ENCODE measurements around the gene IRAK3. TPM values are rescaled to one million over a fixed set of nuclear protein-coding genes. Genes with fewer than 3 reads are reported as not detected.
A peak's percentile ranks its signal among the peaks of the same experiment; 100 is the strongest.

Gene IRAK3, protein sequence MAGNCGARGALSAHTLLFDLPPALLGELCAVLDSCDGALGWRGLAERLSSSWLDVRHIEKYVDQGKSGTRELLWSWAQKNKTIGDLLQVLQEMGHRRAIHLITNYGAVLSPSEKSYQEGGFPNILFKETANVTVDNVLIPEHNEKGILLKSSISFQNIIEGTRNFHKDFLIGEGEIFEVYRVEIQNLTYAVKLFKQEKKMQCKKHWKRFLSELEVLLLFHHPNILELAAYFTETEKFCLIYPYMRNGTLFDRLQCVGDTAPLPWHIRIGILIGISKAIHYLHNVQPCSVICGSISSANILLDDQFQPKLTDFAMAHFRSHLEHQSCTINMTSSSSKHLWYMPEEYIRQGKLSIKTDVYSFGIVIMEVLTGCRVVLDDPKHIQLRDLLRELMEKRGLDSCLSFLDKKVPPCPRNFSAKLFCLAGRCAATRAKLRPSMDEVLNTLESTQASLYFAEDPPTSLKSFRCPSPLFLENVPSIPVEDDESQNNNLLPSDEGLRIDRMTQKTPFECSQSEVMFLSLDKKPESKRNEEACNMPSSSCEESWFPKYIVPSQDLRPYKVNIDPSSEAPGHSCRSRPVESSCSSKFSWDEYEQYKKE
- 0.91 and 1.2 TPM in 2 replicates for total RNA-seq

- Mint-ChIP-seq H3K4me1 (ENCODE audit: low read depth) (peaks cover 5% of the 10 kb centered on the region), H3K27me3 (ENCODE audit: low read depth) (peaks cover 51% of the 10 kb centered on the region)
Observed at GRCh38 chr12:66188584-66189485, at the start of gene IRAK3. IRAK3 (plus strand) TSS chr12:66189214; CDS start chr12:66189300, 86 bp downstream.

GRCh38 chr12:66139328-66139727 is 49.7 kb upstream of the IRAK3 start:
- peaks cover 73% of the 10 kb centered on the region for H3K36me3 Mint-ChIP-seq (ENCODE audit: low read depth)
- no peak overlapping the region for H3K27ac Mint-ChIP-seq
- H3K9me3 Mint-ChIP-seq = peaks cover 41% of the 10 kb centered on the region
- no peaks in the 10 kb centered on the region for H3K4me1 Mint-ChIP-seq (ENCODE audit: low read depth)
- no peaks in the 10 kb centered on the region for H3K27me3 Mint-ChIP-seq (ENCODE audit: low read depth)
- no peak for DNase-seq (ENCODE audit: low spot score)
- H3K4me3 Mint-ChIP-seq (ENCODE audit: low read depth) = no peak overlapping the region
- intact Hi-C loops (cut with micrococcal nuclease) = no loop called here

More at GRCh38 chr12:66188584-66189485, at the start of gene IRAK3:
- Mint-ChIP-seq H3K4me3 (ENCODE audit: low read depth) (peak within 1 kb of the TSS; percentile 71), H3K36me3 (ENCODE audit: low read depth) (no peaks in the 10 kb centered on the region), H3K9me3 (peaks cover 7% of the 10 kb centered on the region), H3K27ac (no peak within 1 kb of the TSS)
- peak; percentile 35 for DNase-seq (ENCODE audit: low spot score)
- intact Hi-C loops (cut with micrococcal nuclease) = no loop called here

GRCh38 chr12:66140731-66141130 is 48.3 kb upstream of the IRAK3 start:
- H3K9me3 Mint-ChIP-seq = peaks cover 41% of the 10 kb centered on the region
- peaks cover 13% of the 10 kb centered on the region for H3K4me1 Mint-ChIP-seq (ENCODE audit: low read depth)
- no peak overlapping the region for H3K27ac Mint-ChIP-seq
- intact Hi-C loops (cut with micrococcal nuclease) = no loop called here
- no peaks in the 10 kb centered on the region for H3K27me3 Mint-ChIP-seq (ENCODE audit: low read depth)
- H3K4me3 Mint-ChIP-seq (ENCODE audit: low read depth) = no peak overlapping the region
- DNase-seq (ENCODE audit: low spot score) = no peak
- peaks cover 84% of the 10 kb centered on the region for H3K36me3 Mint-ChIP-seq (ENCODE audit: low read depth)

- intact Hi-C loops (cut with micrococcal nuclease) = no loop called here
- peaks cover 86% of the 10 kb centered on the region for H3K36me3 Mint-ChIP-seq (ENCODE audit: low read depth)
- H3K4me1 Mint-ChIP-seq (ENCODE audit: low read depth) = peaks cover 18% of the 10 kb centered on the region
- peaks cover 41% of the 10 kb centered on the region for H3K9me3 Mint-ChIP-seq
- no peak for DNase-seq (ENCODE audit: low spot score)
- H3K27me3 Mint-ChIP-seq (ENCODE audit: low read depth) = no peaks in the 10 kb centered on the region
- no peak overlapping the region for H3K4me3 Mint-ChIP-seq (ENCODE audit: low read depth)
- no peak overlapping the region for H3K27ac Mint-ChIP-seq
Observed at GRCh38 chr12:66141299-66141698, 47.7 kb upstream of the IRAK3 start.

DNA sequence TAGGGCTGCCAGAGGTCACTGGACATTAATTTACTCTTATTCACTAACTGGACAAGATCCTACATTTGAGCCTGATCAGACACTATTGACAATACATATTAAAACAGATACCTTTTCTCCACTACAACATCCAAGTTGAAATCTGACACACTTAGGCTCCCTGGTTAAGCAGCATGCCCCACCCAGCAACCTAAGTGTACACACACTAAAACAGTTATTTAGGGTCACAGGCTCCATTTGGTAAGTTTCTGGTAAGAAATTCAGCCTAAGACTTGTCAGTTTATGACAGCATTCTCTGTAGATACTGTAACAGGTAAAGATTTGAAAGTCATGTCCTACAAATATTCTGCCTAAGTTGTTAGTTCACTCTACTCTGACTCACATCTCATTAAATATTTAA is 46.2 kb upstream of the IRAK3 start:
- DNase-seq (ENCODE audit: low spot score) = no peak
- Mint-ChIP-seq H3K27ac (no peak overlapping the region), H3K4me3 (ENCODE audit: low read depth) (no peak overlapping the region), H3K9me3 (peaks cover 41% of the 10 kb centered on the region), H3K36me3 (ENCODE audit: low read depth) (peaks cover 72% of the 10 kb centered on the region), H3K27me3 (ENCODE audit: low read depth) (no peaks in the 10 kb centered on the region), H3K4me1 (ENCODE audit: low read depth) (peaks cover 18% of the 10 kb centered on the region)
- intact Hi-C loops (cut with micrococcal nuclease) = no loop called here

- H3K4me3 Mint-ChIP-seq (ENCODE audit: low read depth) = no peak overlapping the region
- peaks cover 76% of the 10 kb centered on the region for H3K36me3 Mint-ChIP-seq (ENCODE audit: low read depth)
- H3K27ac Mint-ChIP-seq = no peak overlapping the region
Observed at GRCh38 chr12:66143868-66144267, 45.1 kb upstream of the IRAK3 start.

DNA sequence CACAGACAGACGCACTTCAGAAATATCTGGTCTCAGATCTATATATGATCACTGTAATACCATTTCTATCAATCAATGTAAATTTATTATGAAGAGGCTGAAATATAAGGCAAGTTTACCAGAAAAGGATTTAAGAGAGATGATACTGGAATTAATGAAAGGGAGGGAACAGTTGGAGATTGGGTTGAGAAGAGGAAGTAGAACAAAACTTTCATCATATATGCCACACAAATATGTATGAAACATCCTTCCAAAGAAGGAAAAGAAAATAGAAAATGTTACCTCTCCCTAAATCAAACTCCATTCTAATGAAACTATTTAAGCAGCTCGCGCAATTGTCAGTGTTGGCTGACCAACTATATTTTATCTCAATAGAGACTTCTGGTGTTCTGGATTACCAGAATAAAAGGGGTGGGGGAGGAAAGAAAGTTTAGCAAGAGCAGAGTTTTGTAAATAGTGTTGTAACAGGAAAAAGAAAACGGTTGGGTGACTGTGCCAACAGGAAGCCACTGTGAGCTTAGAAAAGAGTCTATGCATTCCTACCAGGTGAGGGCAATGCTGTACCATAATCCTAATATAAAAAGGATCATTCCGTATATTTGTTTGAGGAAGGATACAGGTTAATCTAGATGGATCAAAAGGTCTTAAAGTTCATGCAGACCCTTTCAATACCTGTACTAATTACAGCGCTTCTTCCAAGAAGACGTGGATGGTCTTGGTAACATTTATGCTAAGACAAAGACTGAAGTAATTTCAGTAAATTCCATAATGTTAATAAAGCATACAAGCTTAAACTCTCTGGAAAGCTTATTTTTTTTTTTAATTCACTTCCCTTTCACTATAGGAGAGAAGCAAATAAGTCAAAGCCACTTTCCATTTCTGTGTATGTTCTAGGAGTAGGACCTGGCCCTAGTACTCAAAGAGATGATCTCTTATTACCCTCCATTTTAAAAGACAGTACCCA is 43.9 kb upstream of the IRAK3 start:
- Mint-ChIP-seq H3K4me3 (ENCODE audit: low read depth) (no peak overlapping the region), H3K27me3 (ENCODE audit: low read depth) (no peaks in the 10 kb centered on the region), H3K36me3 (ENCODE audit: low read depth) (peaks cover 70% of the 10 kb centered on the region), H3K4me1 (ENCODE audit: low read depth) (peaks cover 19% of the 10 kb centered on the region), H3K9me3 (peaks cover 31% of the 10 kb centered on the region), H3K27ac (peak overlapping the region; percentile 46)
- DNase-seq (ENCODE audit: low spot score) = no peak
- intact Hi-C loops (cut with micrococcal nuclease) = loop anchor here (1.0 kb wide), 1 partner anchor 264 kb away; no protein-coding TSS in a partner anchor

More at GRCh38 chr12:66143868-66144267, 45.1 kb upstream of the IRAK3 start:
- intact Hi-C loops (cut with micrococcal nuclease) = no loop called here
- DNase-seq (ENCODE audit: low spot score) = no peak
- peaks cover 19% of the 10 kb centered on the region for H3K4me1 Mint-ChIP-seq (ENCODE audit: low read depth)
- peaks cover 41% of the 10 kb centered on the region for H3K9me3 Mint-ChIP-seq
- no peaks in the 10 kb centered on the region for H3K27me3 Mint-ChIP-seq (ENCODE audit: low read depth)

DNA sequence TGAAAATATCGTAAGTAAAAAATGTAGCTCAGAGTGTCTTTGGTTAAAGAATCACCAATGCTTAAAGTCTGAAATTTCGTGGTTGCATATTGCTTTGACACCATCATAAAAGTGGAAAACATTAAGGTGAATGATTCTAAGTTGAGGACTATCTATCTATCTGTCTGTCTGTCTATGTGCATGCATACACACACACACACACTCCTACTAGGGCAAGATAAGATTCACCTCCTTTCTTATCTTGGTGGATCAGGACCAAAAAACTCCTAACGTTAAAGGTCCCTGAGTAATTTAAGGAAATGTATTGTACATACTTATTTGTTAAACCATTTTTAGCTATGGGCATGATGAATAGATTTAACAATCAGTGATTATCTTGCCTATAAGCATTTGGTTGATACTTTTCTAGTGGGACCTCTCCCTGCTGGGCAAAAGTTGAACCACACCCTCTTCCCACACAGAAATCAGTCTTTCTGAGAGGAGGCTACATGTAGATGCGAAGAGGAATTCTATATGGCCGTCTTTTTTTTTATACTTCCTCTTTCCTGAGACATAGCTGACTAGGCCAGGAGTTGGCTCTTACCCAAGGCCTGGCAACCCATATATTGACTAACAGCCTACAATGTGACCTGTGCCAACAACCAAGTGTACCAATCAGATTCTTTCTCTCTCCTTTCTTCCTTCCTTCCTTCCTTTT is 39.2 kb upstream of the IRAK3 start:
- Mint-ChIP-seq H3K36me3 (ENCODE audit: low read depth) (peaks cover 37% of the 10 kb centered on the region), H3K4me1 (ENCODE audit: low read depth) (peaks cover 15% of the 10 kb centered on the region), H3K9me3 (no peaks in the 10 kb centered on the region), H3K27ac (no peak overlapping the region), H3K27me3 (ENCODE audit: low read depth) (no peaks in the 10 kb centered on the region), H3K4me3 (ENCODE audit: low read depth) (no peak overlapping the region)
- intact Hi-C loops (cut with micrococcal nuclease) = no loop called here
- DNase-seq (ENCODE audit: low spot score) = no peak

GRCh38 chr12:66152732-66153131 is 36.3 kb upstream of the IRAK3 start:
- Mint-ChIP-seq H3K9me3 (no peaks in the 10 kb centered on the region), H3K36me3 (ENCODE audit: low read depth) (peaks cover 41% of the 10 kb centered on the region), H3K27me3 (ENCODE audit: low read depth) (no peaks in the 10 kb centered on the region), H3K4me3 (ENCODE audit: low read depth) (no peak overlapping the region), H3K4me1 (ENCODE audit: low read depth) (peaks cover 7% of the 10 kb centered on the region), H3K27ac (no peak overlapping the region)
- intact Hi-C loops (cut with micrococcal nuclease) = no loop called here
- no peak for DNase-seq (ENCODE audit: low spot score)

GRCh38 chr12:66154776-66155175 is 34.2 kb upstream of the IRAK3 start:
- intact Hi-C loops (cut with micrococcal nuclease) = no loop called here
- peaks cover 16% of the 10 kb centered on the region for H3K4me1 Mint-ChIP-seq (ENCODE audit: low read depth)
- no peak overlapping the region for H3K27ac Mint-ChIP-seq
- no peaks in the 10 kb centered on the region for H3K9me3 Mint-ChIP-seq
- no peak for DNase-seq (ENCODE audit: low spot score)
- no peak overlapping the region for H3K4me3 Mint-ChIP-seq (ENCODE audit: low read depth)
- peaks cover 49% of the 10 kb centered on the region for H3K36me3 Mint-ChIP-seq (ENCODE audit: low read depth)
- no peaks in the 10 kb centered on the region for H3K27me3 Mint-ChIP-seq (ENCODE audit: low read depth)

GRCh38 chr12:66156654-66157053 is 32.4 kb upstream of the IRAK3 start:
- no peak overlapping the region for H3K27ac Mint-ChIP-seq

More at GRCh38 chr12:66156654-66157053, 32.4 kb upstream of the IRAK3 start:
- peaks cover 17% of the 10 kb centered on the region for H3K4me1 Mint-ChIP-seq (ENCODE audit: low read depth)
- no peaks in the 10 kb centered on the region for H3K27me3 Mint-ChIP-seq (ENCODE audit: low read depth)
- no peaks in the 10 kb centered on the region for H3K9me3 Mint-ChIP-seq
- no peak for DNase-seq (ENCODE audit: low spot score)
- H3K4me3 Mint-ChIP-seq (ENCODE audit: low read depth) = no peak overlapping the region
- peaks cover 47% of the 10 kb centered on the region for H3K36me3 Mint-ChIP-seq (ENCODE audit: low read depth)
- intact Hi-C loops (cut with micrococcal nuclease) = no loop called here
